Choroid plexus epithelial cell (primary cell): ENCODE results near the gene DGKI.

Experiments used
- DNase-seq: peaks from one replicate; pipeline ENCODE4 v3.0.0-alpha.2; 2010; ENCODE audit warnings: low read depth
- H3K4me3 ChIP-seq: 2 replicates; pipeline ENCODE4 v1.5.1; 2011; ENCODE audit warnings: low read depth, mild to moderate bottlenecking, control low read depth, low read length, moderate library complexity
- TF ChIP-seq, protein P1 (sequence below): conservative IDR thresholded peaks from 2 replicates; pipeline ENCODE4 v1.5.1; 2011; ENCODE audit warnings: low read depth, mild to moderate bottlenecking, control low read depth, inconsistent platforms, low read length, moderate library complexity

The DGKI gene

DNA sequence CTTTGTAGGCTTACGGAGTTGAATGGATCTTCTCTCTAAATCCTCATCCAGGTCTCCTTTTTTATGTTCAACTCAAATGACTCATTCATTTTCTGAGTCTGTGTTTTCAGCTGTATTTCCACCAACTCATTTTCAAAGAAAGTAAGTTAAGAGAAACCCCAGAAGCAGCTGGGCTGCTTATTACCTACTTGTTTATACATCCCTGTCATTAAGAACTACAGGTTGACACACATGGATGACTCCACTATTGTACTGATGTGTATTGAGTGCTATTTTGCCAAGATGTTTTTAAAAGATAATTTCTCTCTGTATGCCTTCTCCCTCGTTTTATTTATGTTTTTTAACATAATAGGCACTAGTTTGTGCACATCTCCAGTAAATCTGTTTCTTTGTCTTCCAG is 41.9 kb downstream of the DGKI start:
- DNase-seq: no peak
- TF ChIP-seq, protein P1, sequence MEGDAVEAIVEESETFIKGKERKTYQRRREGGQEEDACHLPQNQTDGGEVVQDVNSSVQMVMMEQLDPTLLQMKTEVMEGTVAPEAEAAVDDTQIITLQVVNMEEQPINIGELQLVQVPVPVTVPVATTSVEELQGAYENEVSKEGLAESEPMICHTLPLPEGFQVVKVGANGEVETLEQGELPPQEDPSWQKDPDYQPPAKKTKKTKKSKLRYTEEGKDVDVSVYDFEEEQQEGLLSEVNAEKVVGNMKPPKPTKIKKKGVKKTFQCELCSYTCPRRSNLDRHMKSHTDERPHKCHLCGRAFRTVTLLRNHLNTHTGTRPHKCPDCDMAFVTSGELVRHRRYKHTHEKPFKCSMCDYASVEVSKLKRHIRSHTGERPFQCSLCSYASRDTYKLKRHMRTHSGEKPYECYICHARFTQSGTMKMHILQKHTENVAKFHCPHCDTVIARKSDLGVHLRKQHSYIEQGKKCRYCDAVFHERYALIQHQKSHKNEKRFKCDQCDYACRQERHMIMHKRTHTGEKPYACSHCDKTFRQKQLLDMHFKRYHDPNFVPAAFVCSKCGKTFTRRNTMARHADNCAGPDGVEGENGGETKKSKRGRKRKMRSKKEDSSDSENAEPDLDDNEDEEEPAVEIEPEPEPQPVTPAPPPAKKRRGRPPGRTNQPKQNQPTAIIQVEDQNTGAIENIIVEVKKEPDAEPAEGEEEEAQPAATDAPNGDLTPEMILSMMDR: no peak
- H3K4me3 ChIP-seq: no peak overlapping the region

DNA sequence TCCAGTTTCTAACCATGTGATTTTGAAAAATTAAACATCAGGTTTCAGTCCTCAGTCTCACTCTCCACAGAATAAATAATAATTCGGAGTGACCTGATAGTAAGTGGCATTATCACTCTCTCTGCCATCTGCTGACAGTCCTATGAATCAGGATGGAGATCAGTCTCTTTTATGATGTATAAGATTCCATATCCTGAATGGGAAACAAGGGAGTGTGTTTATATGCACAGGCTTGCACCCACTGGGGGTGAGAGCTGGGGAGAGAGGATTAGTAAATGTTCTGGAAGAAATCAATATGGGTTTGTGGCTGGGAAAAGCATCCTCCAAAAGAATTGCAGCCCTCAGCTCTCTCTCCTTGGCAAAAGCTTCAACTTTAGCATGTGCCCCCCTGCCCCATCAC is 45.3 kb downstream of the DGKI start:
- no peak overlapping the region for H3K4me3 ChIP-seq
- DNase-seq: no peak
- TF ChIP-seq, protein P1: no peak

DNA sequence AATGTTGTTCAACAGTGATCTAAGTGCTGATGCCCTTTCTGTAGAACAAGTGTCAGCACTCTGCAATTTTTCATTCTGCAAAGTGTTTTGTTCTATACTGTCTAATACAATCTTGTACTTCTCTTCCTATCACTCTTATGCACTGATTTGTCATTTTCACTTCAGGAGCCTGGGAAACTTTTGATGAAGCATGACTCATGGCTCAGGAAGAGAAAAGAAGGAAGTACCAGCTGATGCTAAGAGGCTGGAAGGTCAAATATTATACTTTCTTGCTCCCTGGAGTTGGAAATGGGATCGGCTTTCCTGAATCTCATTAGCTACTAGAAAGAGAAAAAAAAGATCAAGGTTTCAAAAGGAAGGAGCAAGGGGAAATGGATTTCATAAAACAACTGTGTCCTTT is 45.8 kb downstream of the DGKI start:
- TF ChIP-seq, protein P1: no peak
- peak; percentile 46 for DNase-seq
- H3K4me3 ChIP-seq: no peak overlapping the region

DNA sequence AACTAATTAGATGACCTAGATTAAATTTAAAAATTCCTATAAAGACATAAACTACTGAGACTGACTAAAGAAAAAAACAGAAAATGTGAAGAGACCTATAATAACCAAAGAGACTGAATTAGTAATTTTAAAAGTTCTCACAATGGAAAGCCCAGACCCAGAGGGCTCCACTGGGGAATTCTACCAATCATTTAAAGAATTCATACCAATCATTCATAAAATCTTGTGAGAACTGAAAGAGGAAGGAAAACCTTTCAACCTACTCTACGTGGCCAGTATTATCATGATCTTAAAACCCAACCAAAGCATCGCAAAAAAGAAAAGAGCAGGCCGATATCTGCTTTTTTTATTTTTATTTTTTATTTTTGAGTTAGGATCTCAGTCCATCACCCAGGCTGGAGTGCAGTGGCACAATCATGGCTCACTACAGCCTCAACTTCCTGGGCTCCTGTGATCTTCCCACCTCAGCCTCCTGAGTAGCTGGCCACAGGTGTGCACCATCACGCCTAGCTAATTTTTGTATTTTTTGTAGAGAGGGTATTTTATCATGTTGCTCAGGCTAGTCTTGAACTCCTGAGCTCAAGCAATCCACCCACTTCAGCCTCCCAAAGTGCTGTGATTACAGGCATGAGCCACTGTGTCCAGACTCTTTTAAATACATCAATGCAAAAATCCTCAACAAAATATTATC is 48.6 kb downstream of the DGKI start:
- H3K4me3 ChIP-seq: no peak overlapping the region
- TF ChIP-seq, protein P1: no peak
- DNase-seq: no peak

DNA sequence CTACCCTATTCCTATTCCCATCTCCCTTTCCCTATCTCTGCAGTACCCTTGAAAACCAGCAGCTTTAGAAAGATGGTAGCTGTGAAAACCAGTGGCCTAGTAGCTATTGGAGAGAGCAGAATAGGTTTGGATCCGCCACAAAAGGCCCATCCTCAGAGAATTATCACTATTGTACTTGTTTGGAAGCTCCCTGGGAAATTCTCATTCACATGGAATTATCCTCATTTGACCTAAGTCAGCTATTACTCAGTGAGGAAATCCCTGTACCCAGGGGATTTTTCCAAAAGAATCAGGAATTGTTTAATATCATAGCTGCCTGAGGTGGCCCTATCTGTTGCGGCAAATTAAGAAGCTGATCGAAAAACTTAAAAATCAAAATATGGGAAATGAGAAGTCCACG is 51.6 kb downstream of the DGKI start:
- H3K4me3 ChIP-seq: no peak overlapping the region
- DNase-seq: no peak
- TF ChIP-seq, protein P1: no peak

DNA sequence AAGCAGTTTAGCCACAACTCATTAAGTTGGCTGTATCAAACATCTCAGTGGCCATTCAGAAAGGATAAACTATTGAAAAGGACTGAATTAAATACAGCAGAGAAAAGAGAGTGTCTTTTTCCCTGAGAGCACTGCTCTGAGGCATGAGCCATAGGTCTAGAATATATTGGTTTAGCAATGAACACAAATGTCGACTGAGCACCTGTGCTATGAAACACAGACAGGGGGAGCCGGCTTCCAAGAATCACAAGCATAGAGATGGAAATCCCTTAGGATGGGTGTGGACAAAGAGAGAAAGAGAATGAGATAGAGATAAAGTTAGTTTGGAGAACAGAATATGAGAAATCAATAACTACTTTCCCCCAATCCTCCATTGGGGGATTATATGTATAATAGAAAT is 54.8 kb downstream of the DGKI start:
- no peak for DNase-seq
- H3K4me3 ChIP-seq: no peak overlapping the region
- TF ChIP-seq, protein P1: no peak

DNA sequence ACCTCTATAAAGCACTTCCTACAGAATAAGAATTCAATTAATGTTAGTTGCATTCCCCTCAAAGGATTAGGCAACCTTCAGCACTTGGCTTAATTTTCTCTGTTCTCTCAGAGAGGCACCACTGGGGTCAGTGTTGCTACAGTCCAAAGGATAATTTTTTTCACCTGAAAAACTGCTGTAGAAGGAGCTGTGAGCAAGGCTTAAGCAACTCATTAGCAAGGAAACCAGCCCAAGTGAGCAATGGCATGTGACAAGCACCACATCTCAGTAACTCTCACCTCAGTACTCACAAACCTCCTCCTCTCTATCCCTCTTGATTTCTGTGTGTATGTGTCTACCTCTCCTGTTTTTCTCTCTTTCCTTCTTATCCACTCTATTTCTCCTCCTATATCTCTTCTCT is 55.9 kb downstream of the DGKI start:
- DNase-seq: peak; percentile 38
- TF ChIP-seq, protein P1: no peak

More for the DNA sequence above, 55.9 kb downstream of the DGKI start:
- no peak overlapping the region for H3K4me3 ChIP-seq
